OCI-LY3 (cell line): ENCODE measurements around the gene KRTAP12-3.
"Not testable (repeated sequence)": the region's sequence is repeated elsewhere in the genome, so short reads cannot be mapped to it uniquely, and the experiment has no call there.

Experiments used
- H2AFZ ChIP-seq: fragments of 200-600, 300-600 bp; shearing (Covaris generic); 2 replicates; pipeline ENCODE4 v1.6.0; 2014; ENCODE audit warnings: antibody characterized with exemption, low read depth, low read length
- H3K27ac ChIP-seq: fragments of 200-600, 300-600 bp; sonication (generic); 2 replicates; pipeline ENCODE4 v1.5.1; 2014; ENCODE audit warnings: mild to moderate bottlenecking, low read length, moderate library complexity, mixed read lengths
- H3K27me3 ChIP-seq: fragments of 200-600, 300-600 bp; sonication (generic); 2 replicates; pipeline ENCODE4 v1.6.1; 2014; ENCODE audit warnings: low read depth, low read length, mixed read lengths
- H3K36me3 ChIP-seq: fragments of 200-600, 300-600 bp; sonication (generic); replicated peaks from 2 replicates; pipeline ENCODE3; 2014; ENCODE audit warnings: low read depth, low read length, mixed read lengths
- H3K4me1 ChIP-seq: fragments of 300-600, 200-600 bp; sonication (generic); 2 replicates; pipeline ENCODE4 v1.6.1; 2014; ENCODE audit warnings: low read length, mixed read lengths
- H3K4me2 ChIP-seq: fragments of 200-600, 300-600 bp; sonication (generic); 2 replicates; pipeline ENCODE4 v1.6.1; 2014; ENCODE audit warnings: low read length, mixed read lengths
- H3K4me3 ChIP-seq: fragments of 300-600, 200-600 bp; sonication (generic); 2 replicates; pipeline ENCODE4 v1.5.1; 2014; ENCODE audit warnings: antibody characterized with exemption, mild to moderate bottlenecking, low read length, moderate library complexity
- H3K79me2 ChIP-seq: fragments of 300-600, 200-600 bp; shearing (Covaris generic); 2 replicates; pipeline ENCODE4 v1.6.1; 2014; ENCODE audit warnings: mild to moderate bottlenecking, low read length, mixed read lengths
- H3K9ac ChIP-seq: fragments of 300-600, 200-600 bp; shearing (Covaris generic); 2 replicates; pipeline ENCODE4 v1.6.0; 2014; ENCODE audit warnings: mild to moderate bottlenecking, low read length, moderate library complexity
- H3K9me3 ChIP-seq: fragments of 200-600, 300-600 bp; shearing (Covaris generic); 2 replicates; pipeline ENCODE4 v1.6.1; 2014; ENCODE audit warnings: low read length, mixed read lengths; ENCODE audit not compliant: insufficient read depth
- H4K20me1 ChIP-seq: fragments of 200-600, 300-600 bp; sonication (generic); 2 replicates; pipeline ENCODE4 v1.6.1; 2016; ENCODE audit warnings: low read length, mixed read lengths; ENCODE audit not compliant: insufficient read depth
- CTCF ChIP-seq: fragments of 200-600, 300-600 bp; sonication (generic); IDR thresholded peaks from 2 replicates; pipeline ENCODE4 v1.5.1; 2014; ENCODE audit warnings: antibody characterized with exemption, low read length, low read depth
- EZH2phosphoT487 ChIP-seq: fragments of 200-600 bp; shearing (Covaris generic); IDR thresholded peaks from 2 replicates; pipeline ENCODE4 v1.6.1; 2018; ENCODE audit warnings: antibody characterized with exemption, mixed run types, low read depth

KRTAP12-3 gene

GRCh38 chr21:44623575-44623974 is 34.2 kb upstream of the KRTAP12-3 start:
- Histone ChIP-seq H3K9ac (no peak overlapping the region), H4K20me1 (no peaks in the 10 kb centered on the region), H3K9me3 (peaks cover 4% of the 10 kb centered on the region; the same call in 1 of the 2 replicates), H2AFZ (no peak overlapping the region), H3K36me3 (no peaks in the 10 kb centered on the region), H3K27me3 (no peaks in the 10 kb centered on the region), H3K4me1 (no peaks in the 10 kb centered on the region), H3K27ac (no peak overlapping the region), H3K4me3 (no peak overlapping the region), H3K4me2 (no peak overlapping the region), H3K79me2 (no peaks in the 10 kb centered on the region)
- TF ChIP-seq EZH2phosphoT487 (no peak), CTCF (no peak)

- Histone ChIP-seq H3K27ac (no peak overlapping the region), H3K36me3 (no peaks in the 10 kb centered on the region), H3K4me1 (no peaks in the 10 kb centered on the region), H3K4me2 (no peak overlapping the region), H3K27me3 (no peaks in the 10 kb centered on the region), H2AFZ (no peak overlapping the region), H3K79me2 (no peaks in the 10 kb centered on the region), H3K9me3 (0 out of 2 replicates have a peak, but pooled peaks cover 1% of the 10 kb centered on the region), H3K4me3 (no peak overlapping the region), H4K20me1 (no peaks in the 10 kb centered on the region), H3K9ac (no peak overlapping the region)
- TF ChIP-seq EZH2phosphoT487 (no peak), CTCF (no peak)
These were observed 32.0 kb upstream of the KRTAP12-3 start for GRCh38 chr21:44625756-44626155.

- no peak overlapping the region for H2AFZ ChIP-seq
- H3K9me3 ChIP-seq = 0 out of 2 replicates have a peak, but pooled peaks cover 6% of the 10 kb centered on the region
- H3K4me1 ChIP-seq = no peaks in the 10 kb centered on the region
- H3K36me3 ChIP-seq = no peaks in the 10 kb centered on the region
- H3K27me3 ChIP-seq = no peaks in the 10 kb centered on the region
- H3K9ac ChIP-seq = no peak overlapping the region
- H3K4me3 ChIP-seq = no peak overlapping the region
- H4K20me1 ChIP-seq = no peaks in the 10 kb centered on the region
- TF ChIP-seq CTCF (no peak), EZH2phosphoT487 (no peak)
- no peak overlapping the region for H3K4me2 ChIP-seq
- no peaks in the 10 kb centered on the region for H3K79me2 ChIP-seq
- H3K27ac ChIP-seq = no peak overlapping the region
These were observed 31.5 kb upstream of the KRTAP12-3 start for GRCh38 chr21:44626262-44626661.

- no peak within 1 kb of the TSS for H3K4me2 ChIP-seq
- no peaks in the 10 kb centered on the region for H4K20me1 ChIP-seq
- no peak within 1 kb of the TSS for H3K27ac ChIP-seq
- no peaks in the 10 kb centered on the region for H3K36me3 ChIP-seq
- H3K79me2 ChIP-seq = no peaks in the 10 kb centered on the region
- TF ChIP-seq CTCF = no peak
- no peak for TF ChIP-seq EZH2phosphoT487
- no peak within 1 kb of the TSS for H2AFZ ChIP-seq
- H3K9me3 ChIP-seq = 0 out of 2 replicates have a peak, but pooled peaks cover 6% of the 10 kb centered on the region
- no peak within 1 kb of the TSS for H3K9ac ChIP-seq
- no peaks in the 10 kb centered on the region for H3K27me3 ChIP-seq
- H3K4me1 ChIP-seq = no peaks in the 10 kb centered on the region
- no peak within 1 kb of the TSS for H3K4me3 ChIP-seq
These were observed 31.0 kb upstream of the KRTAP12-3 start, which contains the start of gene KRTAP10-9 for GRCh38 chr21:44626673-44627143. Gene KRTAP10-9, plus strand, starts transcription at chr21:44627093. Its CDS starts 79 bp downstream, at chr21:44627172.

- not testable (repeated sequence) for H4K20me1 ChIP-seq, H3K9me3 ChIP-seq
These were observed 30.4 kb upstream of the KRTAP12-3 start for GRCh38 chr21:44627181-44627822.

GRCh38 chr21:44627831-44628233 is 29.9 kb upstream of the KRTAP12-3 start:
- not testable (repeated sequence) for H3K4me2 ChIP-seq, H3K27me3 ChIP-seq, H3K4me1 ChIP-seq, H2AFZ ChIP-seq, H3K4me3 ChIP-seq, H3K36me3 ChIP-seq, H4K20me1 ChIP-seq, H3K9ac ChIP-seq, H3K9me3 ChIP-seq, H3K27ac ChIP-seq, H3K79me2 ChIP-seq

More at GRCh38 chr21:44627181-44627822, 30.4 kb upstream of the KRTAP12-3 start:
- H3K4me2 ChIP-seq, H3K4me1 ChIP-seq, H3K27me3 ChIP-seq, H3K27ac ChIP-seq, H3K79me2 ChIP-seq, H3K9ac ChIP-seq, H3K36me3 ChIP-seq, H3K4me3 ChIP-seq, H2AFZ ChIP-seq: not testable (repeated sequence)
